Measurements from ENCODE around the gene OVCA2.

OVCA2 gene

DNA sequence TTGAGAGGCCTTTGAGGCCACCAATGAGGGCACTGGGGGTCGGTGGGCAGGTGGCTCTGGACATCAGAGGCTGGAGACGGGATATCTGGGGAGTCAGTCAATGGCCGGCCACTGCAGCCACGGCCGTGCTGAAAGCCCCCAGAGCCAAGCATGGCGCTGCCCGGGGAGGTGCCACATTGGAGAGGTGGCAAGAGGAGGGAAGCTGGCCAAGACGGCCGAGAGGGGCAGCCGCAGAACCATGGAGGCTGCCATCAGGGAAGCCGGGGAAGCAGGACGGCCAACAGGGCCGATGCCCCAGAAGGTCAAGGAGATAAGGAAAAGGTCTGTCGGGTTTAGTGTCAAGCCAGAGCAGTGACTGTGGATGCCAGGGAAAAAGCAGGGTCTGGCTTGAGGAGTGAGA, 26.5 kb upstream of the OVCA2 start:
- DNase-seq, result no peak

DNA sequence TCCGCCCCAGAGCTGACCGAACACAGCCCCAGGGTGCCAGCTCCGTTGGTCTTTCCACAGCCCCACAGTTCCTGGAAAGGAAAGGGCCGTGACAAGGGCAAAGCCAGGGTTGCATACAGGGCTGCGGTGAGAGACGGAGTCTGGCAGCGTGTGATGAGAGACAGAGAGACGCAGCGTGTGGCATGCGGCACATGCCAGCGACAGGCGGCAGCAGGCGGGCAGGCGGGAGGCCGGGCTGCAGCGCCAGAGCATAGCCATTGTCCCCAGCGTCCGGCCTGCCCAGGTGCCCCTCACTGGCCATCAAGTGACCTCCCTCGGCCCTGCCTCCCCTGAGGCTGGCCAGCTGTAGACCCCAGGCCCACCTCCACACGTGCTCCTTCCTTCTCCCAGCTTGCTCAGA, 25.3 kb upstream of the OVCA2 start:
- DNase-seq, result no peak

DNA sequence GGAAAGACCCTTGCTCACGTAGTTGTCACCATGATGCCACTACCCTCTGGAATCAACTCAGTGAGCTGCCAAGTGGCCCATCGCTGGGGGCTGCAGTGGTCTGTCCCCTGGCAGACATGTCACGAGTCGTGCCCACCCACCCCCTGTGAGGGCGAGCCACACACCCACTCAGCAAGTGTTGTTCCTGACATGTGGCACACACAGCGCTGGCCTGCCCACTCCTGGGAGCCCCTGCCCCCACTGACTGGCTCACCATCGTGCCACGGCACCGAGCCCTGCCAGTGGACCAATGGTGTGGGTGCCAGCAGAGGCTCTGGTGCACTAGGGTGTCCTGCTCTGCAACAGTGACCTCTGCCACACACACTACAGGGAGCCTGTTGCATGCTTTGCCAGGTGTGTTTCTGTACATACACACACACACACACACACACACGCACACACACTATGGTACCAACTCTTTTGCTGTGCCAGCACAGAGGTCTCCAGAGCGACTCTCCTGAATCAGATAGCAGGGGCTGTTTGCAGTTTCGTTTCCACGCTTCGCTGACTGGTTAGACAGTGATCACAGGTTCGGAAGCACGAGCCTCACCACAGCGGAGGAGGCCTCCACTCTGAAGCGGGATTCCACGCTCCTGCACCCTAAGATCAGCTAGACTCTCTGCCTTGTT, 24.4 kb upstream of the OVCA2 start:
- no peak for DNase-seq

DNA sequence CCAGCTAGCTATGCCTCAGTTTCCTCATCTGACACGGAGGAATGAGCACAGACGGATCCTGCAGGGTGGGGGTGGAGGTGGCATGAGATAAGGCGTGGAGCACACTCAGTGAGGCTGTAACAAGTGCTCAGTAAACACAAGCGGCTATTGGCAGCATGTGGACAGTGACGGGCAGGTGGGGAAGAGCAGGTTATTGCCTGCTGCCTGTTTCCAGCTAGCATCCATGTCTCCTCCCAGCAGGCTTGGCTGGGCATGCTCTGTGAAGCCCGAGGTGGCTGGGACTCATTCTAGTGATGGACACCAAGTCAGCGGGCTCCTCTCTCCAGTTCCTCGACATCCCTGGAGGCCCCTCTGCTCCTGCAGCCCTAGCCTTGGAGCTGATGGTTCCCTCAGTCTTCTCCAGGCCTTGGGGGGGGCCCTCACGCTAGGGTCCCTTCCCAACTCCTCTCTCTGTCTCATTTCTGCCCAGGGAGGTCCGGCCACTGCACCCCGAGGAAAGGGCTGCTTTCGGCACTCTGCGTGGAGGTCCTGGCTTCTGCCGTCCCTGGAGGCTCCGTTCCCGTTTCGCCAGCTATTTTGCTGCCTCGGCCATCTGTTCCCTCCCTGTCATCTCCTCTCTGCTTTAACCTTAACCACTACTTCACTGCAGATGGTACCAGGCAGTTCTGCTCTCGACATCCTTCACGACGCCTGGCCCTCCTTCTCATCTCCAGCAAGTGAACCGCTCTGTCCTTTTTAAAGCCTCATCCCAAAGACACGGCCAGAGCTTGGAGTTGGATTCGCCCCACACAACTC, 22.9 kb upstream of the OVCA2 start:
- DNase-seq, result no peak

DNA sequence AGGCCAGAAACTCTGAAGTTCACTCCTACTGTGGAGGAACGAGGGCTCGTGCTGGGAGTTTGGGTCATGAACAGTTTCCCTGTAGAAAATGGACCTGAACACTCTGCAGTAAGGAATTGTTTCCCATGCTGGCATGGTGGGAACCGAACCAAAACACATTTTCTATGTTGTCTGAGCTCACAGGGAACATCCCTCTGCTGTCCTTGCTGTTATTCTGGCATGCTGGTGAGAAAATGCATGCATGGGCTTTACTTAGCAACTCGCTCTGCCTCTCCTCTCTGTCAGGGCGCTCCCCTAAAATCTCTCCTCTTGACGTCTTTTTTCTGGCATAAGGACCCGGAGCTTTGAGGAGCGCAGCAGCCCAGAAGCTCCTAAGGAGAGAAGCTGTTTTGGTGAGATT, 22.1 kb upstream of the OVCA2 start:
- no peak for DNase-seq

DNA sequence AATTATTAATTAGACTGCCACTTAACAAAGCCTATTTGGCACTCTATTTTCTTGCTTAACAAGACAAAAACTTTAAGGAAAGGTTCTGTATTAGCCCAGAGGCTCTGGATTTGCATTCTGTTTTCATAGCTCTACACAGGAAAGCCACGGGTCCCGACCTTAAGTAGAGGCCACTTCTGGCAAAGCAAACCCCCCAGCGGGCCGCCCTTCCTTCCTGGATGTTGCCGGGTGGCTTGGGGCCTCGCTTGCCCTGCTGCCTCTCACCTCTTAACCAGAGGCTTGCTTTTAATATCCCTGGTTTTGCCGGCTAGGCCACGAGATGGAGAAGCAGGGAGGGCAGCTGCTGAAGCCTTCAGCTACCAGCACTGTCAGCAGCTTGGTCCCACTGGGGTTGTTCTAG, 21.1 kb upstream of the OVCA2 start:
- no peak for DNase-seq

DNA sequence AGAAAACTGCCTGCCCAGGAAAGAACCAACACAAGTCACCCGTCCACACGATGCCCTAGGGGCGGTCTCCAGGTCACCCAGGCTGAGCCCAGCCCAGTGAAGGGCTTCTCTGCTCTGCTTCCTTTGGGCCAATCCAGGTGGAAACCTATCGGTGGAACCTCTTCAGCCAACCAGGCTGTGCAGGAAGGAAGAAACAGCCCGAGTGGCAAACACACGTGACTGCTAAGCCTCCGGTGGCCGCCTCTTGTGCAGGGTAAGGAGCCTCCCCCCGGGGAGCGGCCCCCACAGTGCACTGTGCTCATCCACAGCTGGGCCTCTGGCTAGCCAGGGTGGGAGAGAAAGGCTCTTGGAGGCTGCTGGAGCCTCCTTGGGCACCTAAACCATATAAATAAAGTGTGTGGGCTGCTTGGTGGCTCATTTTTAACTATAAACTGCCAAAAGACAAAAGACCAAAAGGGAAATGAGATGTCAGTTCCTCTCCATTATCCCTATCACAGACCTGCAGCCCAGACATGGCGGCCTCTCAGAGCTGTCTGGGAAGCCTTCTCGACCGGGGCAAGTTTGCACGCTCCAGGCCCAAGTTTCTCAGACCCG, 19.1 kb upstream of the OVCA2 start:
- no peak for DNase-seq

DNA sequence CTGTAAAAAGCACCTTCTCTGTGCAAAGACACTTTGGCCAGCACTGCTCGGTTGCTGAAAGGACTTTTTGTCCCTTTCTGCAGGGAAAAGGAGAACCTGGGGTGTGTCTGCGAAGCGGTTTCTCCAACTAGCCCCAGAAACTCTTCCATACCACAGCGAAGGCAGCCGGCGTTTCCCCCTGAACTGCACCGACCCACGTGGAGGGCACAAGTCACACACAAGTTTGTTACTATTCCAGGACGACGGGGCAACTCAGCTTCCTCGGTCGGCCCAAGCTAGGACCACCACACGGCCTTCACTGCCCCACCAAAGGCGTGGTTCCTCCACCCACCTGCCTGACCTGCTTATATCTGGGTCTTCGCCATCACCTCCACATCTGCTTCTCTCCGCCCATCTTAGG, 18.6 kb upstream of the OVCA2 start:
- DNase-seq, result no peak

DNA sequence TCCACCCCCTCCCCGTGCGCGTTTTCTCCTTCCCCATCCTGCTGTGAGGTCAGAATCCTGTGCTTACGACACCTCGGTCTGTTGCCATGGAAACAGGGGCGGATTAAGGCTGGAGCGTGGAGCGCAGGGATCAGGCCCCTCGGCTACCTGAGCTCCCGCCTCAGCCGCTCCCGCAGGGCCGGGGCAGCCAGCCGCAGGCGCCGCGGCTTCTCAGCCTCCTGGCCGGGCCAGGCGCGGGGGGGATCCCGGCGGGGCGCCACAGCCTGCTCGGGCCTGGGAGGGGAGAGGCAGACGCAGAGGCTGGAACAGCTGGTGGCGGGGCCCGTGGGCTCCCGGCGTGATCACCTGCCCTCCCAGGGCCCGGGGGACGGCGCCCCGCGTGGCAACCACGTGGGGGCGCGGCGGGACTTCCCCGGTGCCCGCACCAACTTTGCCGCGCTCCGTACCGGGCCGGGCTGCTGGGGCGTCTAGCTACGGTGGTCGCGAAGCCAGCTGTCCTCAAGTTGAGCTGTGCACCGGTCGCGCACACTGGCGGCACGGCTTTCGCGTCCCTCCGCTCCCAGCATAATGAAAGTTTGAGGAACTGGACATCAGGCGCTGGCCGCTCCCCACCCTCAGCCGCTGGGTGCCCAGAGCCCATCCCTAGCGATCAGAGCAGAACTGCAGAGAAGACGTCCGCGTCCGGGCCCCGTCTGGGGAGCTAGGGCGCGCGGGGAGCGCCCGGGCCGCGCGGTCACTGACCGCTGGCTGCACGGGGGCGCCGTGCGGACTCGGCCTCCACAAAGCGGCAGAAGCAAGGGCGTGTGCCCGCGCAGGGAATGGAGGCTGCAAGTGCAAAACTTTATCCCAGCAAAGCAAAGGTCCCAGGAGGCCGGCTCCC, 17.9 kb upstream of the OVCA2 start:
- no peak for DNase-seq

DNA sequence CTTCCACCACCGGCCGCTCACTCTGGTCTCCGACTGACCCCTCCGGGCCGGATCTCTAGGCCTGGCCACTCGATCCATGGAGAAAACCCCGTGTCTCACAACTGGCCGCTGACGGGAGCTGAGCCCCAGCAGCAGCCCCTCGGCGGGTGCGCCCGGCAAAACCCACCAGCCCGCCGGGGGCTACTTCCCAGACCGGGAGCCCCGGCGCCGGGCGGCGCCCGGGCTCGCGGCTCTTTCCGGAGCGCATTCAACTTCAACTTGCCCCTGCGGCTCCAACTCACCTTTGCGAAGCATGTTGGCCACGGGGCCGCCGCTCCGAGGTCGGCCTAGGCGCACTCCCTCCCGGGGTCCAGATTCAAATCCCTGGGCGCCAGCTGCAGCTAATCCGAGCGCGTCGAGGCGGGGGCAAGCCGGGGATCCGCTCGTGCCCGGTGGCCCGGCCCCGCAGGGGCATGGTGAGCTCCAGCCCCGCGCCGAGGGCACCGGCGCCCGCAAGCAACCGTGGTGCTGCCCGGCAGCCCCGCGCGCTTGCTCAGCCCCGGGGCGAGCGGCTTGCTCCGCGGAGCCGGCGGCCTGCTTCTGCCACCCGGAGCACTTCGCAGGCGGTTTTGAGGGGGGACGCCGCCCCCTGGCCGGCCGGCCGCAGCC, 17.1 kb upstream of the OVCA2 start:
- DNase-seq, result no peak

DNA sequence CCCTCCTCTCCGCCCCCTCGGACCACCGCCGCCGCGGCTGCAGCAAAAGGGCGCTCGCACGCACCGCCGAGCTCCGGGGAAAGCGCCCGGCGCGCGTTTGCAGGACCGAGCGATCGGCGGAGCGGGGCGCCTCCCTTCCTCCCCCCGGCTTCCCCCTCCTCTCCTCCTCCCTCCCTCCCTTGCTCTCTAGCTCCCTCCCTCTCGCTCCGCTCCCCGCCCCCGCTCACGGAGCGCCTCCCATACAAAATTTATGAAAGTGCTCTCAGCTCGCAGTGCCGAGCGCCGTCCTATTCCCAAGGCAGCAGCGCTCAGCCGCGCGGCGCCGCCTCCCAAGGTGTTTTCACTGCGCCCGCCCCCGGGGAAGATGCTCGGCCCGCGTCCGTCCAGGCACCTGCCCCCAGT, 16.6 kb upstream of the OVCA2 start, which contains the start of gene RTN4RL1:
Gene RTN4RL1 (minus strand): TSS at position 115 of the 402 bp plus-strand sequence. CDS start 469 bp downstream, outside the sequence.
- peak; percentile 76 for DNase-seq

DNA sequence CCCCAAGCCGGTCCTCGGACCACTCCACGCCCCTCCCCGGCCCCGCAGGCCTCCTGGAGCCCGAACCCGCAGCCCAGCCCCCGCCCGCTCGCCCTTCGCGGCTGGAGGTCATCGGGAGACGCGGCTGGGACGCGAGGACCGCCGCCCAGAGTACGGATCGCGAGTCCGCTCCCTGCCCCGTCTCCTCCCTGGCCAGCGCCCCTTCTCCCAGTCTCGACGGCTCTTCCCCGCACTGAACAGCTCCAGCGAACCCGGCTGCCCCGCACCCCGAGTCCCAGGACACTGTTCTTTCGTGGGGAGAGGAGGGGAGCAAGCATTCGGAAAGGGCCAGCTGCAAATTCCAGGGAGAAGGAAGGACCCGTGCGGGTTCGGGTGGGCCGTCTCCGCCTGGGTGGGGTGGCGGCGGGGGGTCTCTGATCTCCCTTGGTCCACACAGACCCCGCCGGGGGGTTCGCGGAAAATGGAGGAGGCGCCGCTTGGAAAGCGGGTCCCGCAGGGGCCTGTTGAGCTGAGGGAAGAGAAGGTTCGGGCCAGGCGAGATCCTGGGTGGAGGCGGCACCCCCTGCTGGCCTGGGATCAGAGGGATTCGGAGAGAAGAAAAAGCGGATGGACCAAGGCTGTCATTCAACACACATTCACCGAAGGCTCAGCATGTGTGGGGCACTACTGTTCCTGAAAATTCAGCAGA, 16.1 kb upstream of the OVCA2 start:
- DNase-seq, result no peak

DNA sequence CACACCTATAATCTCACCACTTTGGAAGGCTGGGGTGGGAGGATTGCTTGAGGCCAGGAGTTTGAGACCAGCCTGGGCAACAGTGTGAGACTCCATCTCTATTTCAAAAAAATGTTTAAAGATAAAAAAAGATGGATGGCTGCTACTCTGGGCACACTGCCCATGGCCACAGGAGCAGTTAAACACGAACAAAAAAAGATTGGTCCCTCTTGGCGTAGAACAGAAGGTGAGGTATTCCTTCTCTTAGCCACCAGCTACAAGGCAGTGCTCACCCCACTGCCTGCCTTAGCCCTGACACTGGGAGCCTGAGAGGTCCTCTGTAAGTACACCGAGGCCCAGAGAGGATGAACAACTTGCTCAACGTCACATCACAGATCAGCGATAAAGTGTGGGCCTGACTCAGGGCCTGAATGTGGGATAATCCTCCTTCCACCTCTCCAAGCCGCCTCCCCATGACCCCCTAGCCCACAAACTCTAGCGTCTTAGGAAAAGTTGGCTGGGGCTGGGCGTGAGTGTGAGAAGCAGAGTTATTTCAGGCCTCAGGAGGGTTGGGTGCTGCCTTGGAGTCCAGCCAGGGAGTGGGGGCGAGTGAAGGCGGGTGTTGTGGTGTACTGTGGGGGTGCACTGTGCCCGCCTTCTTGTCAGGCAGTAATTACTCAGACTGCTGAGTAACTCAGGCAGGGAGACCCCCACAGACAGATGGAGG, 14.1 kb upstream of the OVCA2 start:
- no peak for DNase-seq

DNA sequence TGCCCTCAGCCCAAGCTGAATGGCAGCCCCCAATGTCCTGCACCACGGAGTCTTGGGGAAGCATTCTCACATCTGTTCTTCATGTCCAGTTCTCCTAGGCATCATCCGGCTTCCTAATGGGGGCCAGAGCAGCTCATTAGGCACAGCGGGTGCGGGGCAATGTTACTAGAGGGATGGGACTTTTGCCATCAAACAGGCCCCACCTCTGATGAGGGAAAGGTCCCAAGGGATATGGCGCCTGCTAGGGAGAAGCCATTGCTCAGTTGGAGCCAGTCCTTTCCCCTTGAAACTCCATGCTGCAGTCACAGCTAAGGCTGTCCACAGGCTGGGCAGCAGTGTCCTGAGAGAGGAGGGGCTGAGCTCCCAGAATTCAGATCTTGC, 13.6 kb upstream of the OVCA2 start:
- DNase-seq, result no peak

DNA sequence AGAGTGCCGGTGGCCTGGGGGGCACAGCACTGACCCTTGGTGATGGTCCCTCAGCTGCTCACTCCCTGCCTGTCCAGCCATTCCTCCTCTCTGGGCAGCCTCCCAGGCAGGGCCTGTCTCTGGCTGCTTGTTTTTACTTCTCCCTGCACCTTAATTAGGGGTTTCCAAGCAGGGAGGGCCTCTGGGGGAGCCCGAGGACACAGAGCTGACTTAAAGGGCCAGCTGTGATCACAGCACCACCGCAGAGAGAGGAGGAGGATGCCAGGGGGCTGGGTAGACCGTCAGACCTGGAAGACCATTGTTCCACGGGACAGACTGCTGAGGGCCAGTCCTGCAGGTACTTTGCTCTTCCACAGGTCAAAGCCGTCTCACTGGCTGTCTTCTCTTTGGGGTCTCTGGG, 13.1 kb upstream of the OVCA2 start:
- no peak for DNase-seq

DNA sequence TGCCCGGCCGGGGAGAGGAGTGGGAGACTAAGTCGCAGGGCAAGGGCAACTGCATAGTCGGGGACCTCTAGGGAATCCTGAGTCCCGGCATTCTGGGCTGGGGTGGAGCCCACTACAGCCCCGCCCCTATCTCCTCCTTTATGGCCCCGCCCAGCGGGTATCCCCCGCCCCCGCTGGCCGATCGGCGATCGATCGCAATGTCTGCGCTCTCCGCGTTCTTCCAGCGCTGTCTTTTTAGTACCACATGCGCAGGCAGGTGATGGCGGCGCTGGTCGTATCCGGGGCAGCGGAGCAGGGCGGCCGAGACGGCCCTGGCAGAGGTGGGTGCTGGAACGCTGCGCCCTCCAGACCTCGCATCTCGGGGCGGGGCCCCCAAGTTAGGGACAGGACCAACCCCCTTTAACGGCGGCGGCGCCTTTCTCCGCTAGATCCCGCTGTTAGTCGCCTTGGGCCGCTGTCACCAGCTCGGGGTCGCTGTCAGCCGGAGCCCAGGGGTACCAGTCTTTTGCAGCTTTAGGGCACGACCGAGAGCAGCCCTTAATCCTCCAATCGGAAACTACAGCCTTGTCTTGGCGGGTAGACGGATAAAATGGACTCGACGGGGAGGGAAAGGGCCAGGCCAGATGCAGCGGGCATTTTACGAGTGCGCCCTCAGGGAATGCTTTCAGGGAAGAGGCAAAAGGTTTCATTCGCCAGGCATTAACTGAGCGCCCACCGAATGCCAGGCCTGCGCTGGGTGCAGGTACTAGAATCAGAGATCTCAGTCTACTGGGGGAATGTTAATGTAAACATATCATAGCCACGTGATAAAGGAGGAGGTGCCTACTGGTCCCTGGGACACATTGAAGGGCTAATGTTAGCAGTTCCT, 11.7 kb upstream of the OVCA2 start, which contains the start of gene DPH1:
Gene DPH1 (plus strand): TSS at position 243 of the 868 bp plus-strand sequence. CDS start 17 bp downstream, at position 260.
- DNase-seq, result peak; percentile 77

DNA sequence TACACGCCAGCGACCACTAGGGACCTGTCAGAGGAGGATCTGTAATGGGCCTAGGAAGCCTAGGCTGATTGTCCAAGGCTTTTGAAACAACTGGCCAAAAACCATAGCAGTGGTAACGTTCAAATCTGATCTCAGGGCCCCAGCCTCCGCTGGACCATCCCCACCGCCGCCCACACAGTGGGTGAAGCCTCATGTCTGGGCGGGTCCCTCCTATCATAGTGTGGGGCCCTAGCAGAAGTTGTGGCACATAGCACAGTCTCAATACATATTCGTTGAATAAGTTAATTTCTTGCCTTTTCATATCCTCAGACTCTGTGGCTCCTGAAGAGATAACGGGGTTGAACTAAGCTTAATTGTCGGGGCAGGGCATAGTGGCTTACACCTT, 11.1 kb upstream of the OVCA2 start:
- DNase-seq, result no peak

DNA sequence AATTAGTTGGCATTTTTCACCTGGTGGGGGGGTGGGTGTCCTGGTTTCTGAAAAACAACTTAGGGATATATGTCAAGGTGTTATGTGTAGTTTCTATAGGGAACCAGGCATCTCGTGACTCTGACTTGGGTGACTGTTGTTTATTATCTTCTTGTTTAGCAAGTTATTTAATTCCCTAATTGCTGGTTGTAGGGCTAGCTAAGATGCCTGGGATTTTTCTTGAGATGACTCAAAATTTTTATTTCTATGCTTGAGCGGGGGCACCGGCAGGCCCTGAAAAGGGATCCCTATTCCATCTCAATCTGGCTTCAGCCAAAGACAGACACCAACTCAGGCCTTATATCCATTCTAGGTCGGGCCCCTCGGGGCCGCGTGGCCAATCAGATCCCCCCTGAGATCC, 8.7 kb upstream of the OVCA2 start:
- no peak for DNase-seq

DNA sequence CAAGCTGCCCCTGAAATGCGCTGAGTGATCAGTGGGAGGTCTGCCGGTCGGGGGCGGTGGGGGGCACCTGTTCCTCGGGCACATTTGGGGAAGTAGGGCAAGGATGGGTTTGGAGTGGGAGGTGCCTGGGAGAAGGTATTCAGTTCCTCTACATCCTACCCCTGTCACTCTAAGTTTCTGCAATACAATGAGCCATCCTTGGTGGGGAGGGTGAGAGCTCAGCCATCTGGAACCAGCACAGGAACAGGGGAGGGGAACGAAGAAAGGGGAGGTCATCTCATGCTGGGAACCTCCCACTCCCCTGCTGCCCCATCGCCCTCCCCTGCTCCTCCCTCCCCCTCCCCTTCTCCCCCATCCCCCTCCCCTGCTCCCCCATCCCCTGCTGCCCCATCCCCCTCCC, 7.7 kb upstream of the OVCA2 start:
- no peak for DNase-seq

Data from activated effector memory CD4-positive, alpha-beta T cell treated with Interleukin-2 at 50 U/mL for 16 hours (primary cell).